IMR-90 (cell line): ENCODE data around the gene YPEL2. TPM values are rescaled to one million over a fixed set of nuclear protein-coding genes. Genes with fewer than 3 reads are reported as not detected.

Experiments used
- ATAC-seq: fragments of 200-7000 bp; cut with Tn5 transposase; 2 replicates; pipeline ENCODE4 v1.9.1; 2020; ENCODE audit warnings: low read depth, mild to moderate bottlenecking, moderate library complexity
- BruUV-seq: library from RNA; stranded (reverse); fragments of 400-500 nt; replicated peaks from 2 replicates; lab custom pipeline; 2021; lab: Mats Ljungman, UMichigan
- CTCF ChIA-PET: fragments of 300-600 bp; formaldehyde crosslinking; extraction: SDS; loops from one replicate; lab custom pipeline; 2021; ENCODE audit warnings: antibody characterized with exemption; lab: Yijun Ruan, JAX
- POLR2A ChIA-PET: fragments of 300-600 bp; sonication (Branson Sonifier 250); formaldehyde crosslinking; loops from one replicate; lab custom pipeline; 2022; ENCODE audit warnings: antibody characterized with exemption; ENCODE audit not compliant: unreplicated experiment; lab: Charles Lee
- DNase-seq: peaks from one replicate; pipeline ENCODE4 v3.0.0; 2013
- H2AFZ ChIP-seq: replicated peaks from 2 replicates; pipeline ENCODE3; 2013; ENCODE audit warnings: low read length, mild to moderate bottlenecking; ENCODE audit not compliant: poor library complexity
- H2AK5ac ChIP-seq: 2 replicates; pipeline ENCODE4 v1.6.1; 2013; ENCODE audit warnings: low read depth, low read length, inconsistent platforms
- H2AK9ac ChIP-seq: replicated peaks from 2 replicates; pipeline ENCODE3; 2013; ENCODE audit warnings: mild to moderate bottlenecking, low read depth, low read length, moderate library complexity; ENCODE audit not compliant: poor library complexity
- H2BK120ac ChIP-seq: 2 replicates; pipeline ENCODE4 v1.6.1; 2013; ENCODE audit warnings: low read depth, low read length, inconsistent platforms
- H2BK15ac ChIP-seq: 3 replicates; pipeline ENCODE4 v1.6.1; 2013; ENCODE audit warnings: low read depth, low read length, inconsistent platforms
- H2BK20ac ChIP-seq: 2 replicates; pipeline ENCODE4 v1.6.1; 2013; ENCODE audit warnings: low read depth, mild to moderate bottlenecking, inconsistent platforms, low read length, moderate library complexity
- H2BK5ac ChIP-seq: 2 replicates; pipeline ENCODE4 v1.6.1; 2013; ENCODE audit warnings: mild to moderate bottlenecking, low read depth, low read length, inconsistent platforms; ENCODE audit not compliant: poor library complexity, severe bottlenecking
- H3K14ac ChIP-seq: replicated peaks from 2 replicates; pipeline ENCODE4 v1.6.1; 2013; ENCODE audit warnings: low read depth, low read length, inconsistent platforms
- H3K18ac ChIP-seq: 2 replicates; pipeline ENCODE4 v1.6.1; 2013; ENCODE audit warnings: low read depth, low read length, control low read depth
- H3K23ac ChIP-seq: 2 replicates; pipeline ENCODE4 v1.6.1; 2013; ENCODE audit warnings: low read depth, low read length, inconsistent platforms
- H3K27ac ChIP-seq: 2 replicates; pipeline ENCODE4 v1.5.1; 2013; ENCODE audit warnings: mild to moderate bottlenecking, control low read depth, low read length; ENCODE audit not compliant: insufficient read depth
- H3K27me3 ChIP-seq: 2 replicates; pipeline ENCODE4 v1.6.1; 2013; ENCODE audit warnings: low read length; ENCODE audit not compliant: control insufficient read depth, insufficient read depth
- H3K36me3 ChIP-seq: 2 replicates; pipeline ENCODE4 v1.6.1; 2013; ENCODE audit warnings: low read length, mixed read lengths; ENCODE audit not compliant: control insufficient read depth, insufficient read depth
- H3K4ac ChIP-seq: 2 replicates; pipeline ENCODE4 v1.6.1; 2013; ENCODE audit warnings: low read depth, low read length, inconsistent platforms
- H3K4me1 ChIP-seq: 2 replicates; pipeline ENCODE4 v1.6.1; 2013; ENCODE audit warnings: low read length, mixed read lengths; ENCODE audit not compliant: control insufficient read depth, insufficient read depth
- H3K4me2 ChIP-seq: 2 replicates; pipeline ENCODE4 v1.6.1; 2013; ENCODE audit warnings: low read depth, mild to moderate bottlenecking, control low read depth, low read length, moderate library complexity
- H3K4me3 ChIP-seq: 2 replicates; pipeline ENCODE4 v1.5.1; 2013; ENCODE audit warnings: low read depth, mild to moderate bottlenecking, control low read depth, low read length, moderate library complexity; ENCODE audit not compliant: insufficient read depth
- H3K56ac ChIP-seq: 2 replicates; pipeline ENCODE4 v1.6.1; 2013; ENCODE audit warnings: low read length, inconsistent platforms; ENCODE audit not compliant: insufficient read depth; ENCODE audit errors: extremely low read depth
- H3K79me1 ChIP-seq, 2 experiments: 2 replicates each; pipeline ENCODE4 v1.6.1; 2013; ENCODE audit warnings: low read length in 2 of 2, inconsistent platforms in 1 of 2, low read depth in 1 of 2
- H3K9ac ChIP-seq: 2 replicates; pipeline ENCODE4 v1.6.1; 2013; ENCODE audit warnings: low read depth, low read length, control low read depth
- H3K9me1 ChIP-seq: 2 replicates; pipeline ENCODE4 v1.6.1; 2013; ENCODE audit warnings: low read length, inconsistent platforms; ENCODE audit not compliant: insufficient read depth
- H3K9me3 ChIP-seq: 2 replicates; pipeline ENCODE4 v1.6.1; 2013; ENCODE audit warnings: low read length; ENCODE audit not compliant: control insufficient read depth, insufficient read depth
- H4K20me1 ChIP-seq: 2 replicates; pipeline ENCODE4 v1.6.1; 2013; ENCODE audit warnings: low read length, inconsistent platforms; ENCODE audit not compliant: insufficient read depth
- H4K5ac ChIP-seq: 2 replicates; pipeline ENCODE4 v1.6.1; 2013; ENCODE audit warnings: mild to moderate bottlenecking, low read depth, low read length, control low read depth
- H4K8ac ChIP-seq, 2 experiments: 2 replicates each; pipeline ENCODE4 v1.6.1; 2013; ENCODE audit warnings: low read depth in 2 of 2, low read length in 2 of 2, control low read depth in 1 of 2, inconsistent platforms in 1 of 2
- H4K91ac ChIP-seq: 2 replicates; pipeline ENCODE4 v1.6.1; 2013; ENCODE audit warnings: low read depth, low read length, inconsistent platforms; ENCODE audit not compliant: insufficient read depth
- BHLHE40 ChIP-seq: fragments of 150-350 bp; IDR thresholded peaks from 2 replicates; pipeline ENCODE4 v1.6.1; 2016; ENCODE audit warnings: mild to moderate bottlenecking, low read depth, low read length
- CEBPB ChIP-seq: IDR thresholded peaks from 2 replicates; pipeline ENCODE4 v1.6.1; 2012; ENCODE audit warnings: low read depth, low read length, improper control_type of control experiment
- CHD1 ChIP-seq: IDR thresholded peaks from 2 replicates; pipeline ENCODE4 v1.6.1; 2012; ENCODE audit warnings: low read depth, low read length, improper control_type of control experiment
- FOS ChIP-seq: fragments of 150-350 bp; IDR thresholded peaks from 2 replicates; pipeline ENCODE4 v1.6.1; 2016; ENCODE audit warnings: low read depth, low read length
- MAFK ChIP-seq: IDR thresholded peaks from 2 replicates; pipeline ENCODE4 v1.6.1; 2012; ENCODE audit warnings: low read depth, low read length, improper control_type of control experiment
- NFE2L2 ChIP-seq: fragments of 150-350 bp; IDR thresholded peaks from 2 replicates; pipeline ENCODE4 v1.6.1; 2016; ENCODE audit warnings: low read depth, mild to moderate bottlenecking, low read length
- POLR2A ChIP-seq: IDR thresholded peaks from 2 replicates; pipeline ENCODE4 v1.6.1; 2012; ENCODE audit warnings: mild to moderate bottlenecking, low read depth, low read length
- RAD21 ChIP-seq: IDR thresholded peaks from 2 replicates; pipeline ENCODE4 v1.6.1; 2012; ENCODE audit warnings: low read length, improper control_type of control experiment
- RCOR1 ChIP-seq: IDR thresholded peaks from 2 replicates; pipeline ENCODE4 v1.6.1; 2012; ENCODE audit warnings: mild to moderate bottlenecking, low read length, improper control_type of control experiment; ENCODE audit not compliant: insufficient replicate concordance
- RFX5 ChIP-seq: IDR thresholded peaks from 2 replicates; pipeline ENCODE4 v1.8.0; 2012; ENCODE audit warnings: low read depth, mild to moderate bottlenecking, low read length, moderate library complexity
- SMC3 ChIP-seq: fragments of 150-350 bp; IDR thresholded peaks from 2 replicates; pipeline ENCODE4 v1.6.1; 2016; ENCODE audit warnings: low read depth, mild to moderate bottlenecking, antibody characterized with exemption, low read length, moderate library complexity
- WGBS, 2 experiments: methylation state at CpG; one replicate each; pipeline versions ENCODE4 v1.1.5 to v1.1.7; 2013; ENCODE audit warnings: missing lambda C conversion rate in 2 of 2; ENCODE audit not compliant: insufficient read length in 1 of 2; ENCODE audit errors: extremely low coverage in 2 of 2; 5-methylcytosine and 5-hydroxymethylcytosine counted together
- dilution Hi-C: fragments of 300-500 bp; cut with HindIII; formaldehyde crosslinking; loops from one replicate; pipeline ENCODE4 v1.14.3; 2018; ENCODE audit warnings: low sequenced_read_pairs; ENCODE audit not compliant: unreplicated experiment
- in situ Hi-C: fragments of 300-500 bp; cut with MboI; formaldehyde crosslinking; loops from 3 replicates; pipeline ENCODE4 v1.14.3; 2019; ENCODE audit warnings: low sequenced_read_pairs, inconsistent platforms, mixed read lengths
- intact Hi-C: fragments of 100-400 bp; cut with micrococcal nuclease; formaldehyde crosslinking; loops from 2 replicates; pipeline ENCODE4 v1.10.0; 2022
- polyA plus RNA-seq, 3 experiments: library from polyadenylated mRNA; depleted of rRNA; stranded (reverse); fragments of >200 nt; gene quantifications; 2 replicates each; pipeline ENCODE4 v1.2.3, GENCODE V29; 2012; ENCODE audit warnings: low replicate concordance in 1 of 3
- total RNA-seq: library from RNA; depleted of rRNA; stranded (reverse); fragments of >200 nt; gene quantifications from 2 replicates; pipeline ENCODE4 v1.2.3, GENCODE V29; 2012
- TF ChIP-seq, protein P1 (sequence below): fragments of 150-350 bp; IDR thresholded peaks from 2 replicates; pipeline ENCODE4 v1.6.1; 2017; ENCODE audit warnings: mild to moderate bottlenecking, antibody characterized with exemption, low read length, low read depth
- TF ChIP-seq, protein P2 (sequence below): fragments of 150-350 bp; IDR thresholded peaks from 2 replicates; pipeline ENCODE4 v1.6.1; 2016; ENCODE audit warnings: low read depth, mild to moderate bottlenecking, low read length, moderate library complexity, borderline replicate concordance
- TF ChIP-seq, protein P3 (sequence below): conservative IDR thresholded peaks from 2 replicates; pipeline ENCODE4 v1.5.1; 2012; ENCODE audit warnings: mild to moderate bottlenecking, low read depth, low read length, improper control_type of control experiment

YPEL2 gene
- total and polyA plus RNA-seq, 2 of the 4 experiments (the other 2 are of a cell fraction), result 2.3 to 3.4 TPM

DNA sequence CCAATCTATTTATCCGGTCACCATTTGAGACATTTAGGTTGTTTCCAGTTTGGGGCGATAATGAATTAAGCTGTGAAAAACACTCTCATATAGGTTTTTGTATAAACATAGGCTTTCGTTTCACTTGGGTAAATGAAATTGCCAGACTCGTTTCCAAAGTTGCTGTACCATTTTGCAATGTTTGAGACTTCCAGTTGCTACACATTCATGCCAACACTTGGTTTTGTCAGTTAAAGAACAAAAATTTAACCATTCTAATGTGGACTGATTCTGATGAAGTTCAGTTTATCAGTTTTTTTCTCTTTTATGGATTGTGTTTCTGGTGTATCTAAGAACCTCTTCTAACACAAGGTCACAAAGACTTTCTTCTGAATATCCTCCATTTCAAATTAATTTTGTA is 52.4 kb downstream of the YPEL2 start:
- no peak overlapping the region for H2BK5ac ChIP-seq
- H3K9me1 ChIP-seq, result peaks cover 3% of the 10 kb centered on the region; the same call in 1 of the 2 replicates
- BruUV-seq, result no TSS peak
- H3K79me1 ChIP-seq, result no peaks in the 10 kb centered on the region
- ChIA-PET POLR2A (no interaction called here), CTCF (no interaction called here)
- H4K5ac ChIP-seq, result no peak overlapping the region
- DNase-seq (no peak), ATAC-seq (no peak)
- no peaks in the 10 kb centered on the region for H3K9me3 ChIP-seq
- no peak overlapping the region for H3K4me2 ChIP-seq
- no peak overlapping the region for H2AK5ac ChIP-seq
- no peak overlapping the region for H3K4me3 ChIP-seq
- intact Hi-C loops, result no loop called here
- H3K14ac ChIP-seq, result no peak overlapping the region
- no peak overlapping the region for H3K9ac ChIP-seq
- H4K91ac ChIP-seq, result no peak overlapping the region
- no peak overlapping the region for H2AFZ ChIP-seq
- dilution Hi-C loops, result no loop called here
- in situ Hi-C loops, result no loop called here
- H3K18ac ChIP-seq, result no peak overlapping the region
- H3K4ac ChIP-seq, result no peak overlapping the region
- no peak overlapping the region for H3K23ac ChIP-seq
- no peak overlapping the region for H2BK120ac ChIP-seq
- no peak overlapping the region for H3K27ac ChIP-seq
- H4K20me1 ChIP-seq, result no peaks in the 10 kb centered on the region; the same call in 1 of the 2 replicates
- no peaks in the 10 kb centered on the region for H3K27me3 ChIP-seq
- no peaks in the 10 kb centered on the region for H3K36me3 ChIP-seq
- H3K56ac ChIP-seq, result no peak overlapping the region
- TF ChIP-seq FOS (no peak), RAD21 (no peak), NFE2L2 (no peak), RFX5 (no peak), CHD1 (no peak), RCOR1 (no peak), CEBPB (no peak), BHLHE40 (no peak), MAFK (no peak), SMC3 (no peak), POLR2A (no peak)
- TF ChIP-seq, protein P1, sequence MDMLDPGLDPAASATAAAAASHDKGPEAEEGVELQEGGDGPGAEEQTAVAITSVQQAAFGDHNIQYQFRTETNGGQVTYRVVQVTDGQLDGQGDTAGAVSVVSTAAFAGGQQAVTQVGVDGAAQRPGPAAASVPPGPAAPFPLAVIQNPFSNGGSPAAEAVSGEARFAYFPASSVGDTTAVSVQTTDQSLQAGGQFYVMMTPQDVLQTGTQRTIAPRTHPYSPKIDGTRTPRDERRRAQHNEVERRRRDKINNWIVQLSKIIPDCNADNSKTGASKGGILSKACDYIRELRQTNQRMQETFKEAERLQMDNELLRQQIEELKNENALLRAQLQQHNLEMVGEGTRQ, result no peak
- TF ChIP-seq, protein P2, sequence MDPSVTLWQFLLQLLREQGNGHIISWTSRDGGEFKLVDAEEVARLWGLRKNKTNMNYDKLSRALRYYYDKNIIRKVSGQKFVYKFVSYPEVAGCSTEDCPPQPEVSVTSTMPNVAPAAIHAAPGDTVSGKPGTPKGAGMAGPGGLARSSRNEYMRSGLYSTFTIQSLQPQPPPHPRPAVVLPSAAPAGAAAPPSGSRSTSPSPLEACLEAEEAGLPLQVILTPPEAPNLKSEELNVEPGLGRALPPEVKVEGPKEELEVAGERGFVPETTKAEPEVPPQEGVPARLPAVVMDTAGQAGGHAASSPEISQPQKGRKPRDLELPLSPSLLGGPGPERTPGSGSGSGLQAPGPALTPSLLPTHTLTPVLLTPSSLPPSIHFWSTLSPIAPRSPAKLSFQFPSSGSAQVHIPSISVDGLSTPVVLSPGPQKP, result no peak
- TF ChIP-seq, protein P3, sequence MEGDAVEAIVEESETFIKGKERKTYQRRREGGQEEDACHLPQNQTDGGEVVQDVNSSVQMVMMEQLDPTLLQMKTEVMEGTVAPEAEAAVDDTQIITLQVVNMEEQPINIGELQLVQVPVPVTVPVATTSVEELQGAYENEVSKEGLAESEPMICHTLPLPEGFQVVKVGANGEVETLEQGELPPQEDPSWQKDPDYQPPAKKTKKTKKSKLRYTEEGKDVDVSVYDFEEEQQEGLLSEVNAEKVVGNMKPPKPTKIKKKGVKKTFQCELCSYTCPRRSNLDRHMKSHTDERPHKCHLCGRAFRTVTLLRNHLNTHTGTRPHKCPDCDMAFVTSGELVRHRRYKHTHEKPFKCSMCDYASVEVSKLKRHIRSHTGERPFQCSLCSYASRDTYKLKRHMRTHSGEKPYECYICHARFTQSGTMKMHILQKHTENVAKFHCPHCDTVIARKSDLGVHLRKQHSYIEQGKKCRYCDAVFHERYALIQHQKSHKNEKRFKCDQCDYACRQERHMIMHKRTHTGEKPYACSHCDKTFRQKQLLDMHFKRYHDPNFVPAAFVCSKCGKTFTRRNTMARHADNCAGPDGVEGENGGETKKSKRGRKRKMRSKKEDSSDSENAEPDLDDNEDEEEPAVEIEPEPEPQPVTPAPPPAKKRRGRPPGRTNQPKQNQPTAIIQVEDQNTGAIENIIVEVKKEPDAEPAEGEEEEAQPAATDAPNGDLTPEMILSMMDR, result no peak
- H2AK9ac ChIP-seq, result no peak overlapping the region
- H4K8ac ChIP-seq, result no peak overlapping the region
- no peaks in the 10 kb centered on the region; the same call in 1 of the 2 replicates for H3K4me1 ChIP-seq
- WGBS, 2 experiments, result no CpG with 5 or more reads among the region's 4 CpGs
- no peak overlapping the region for H2BK15ac ChIP-seq
- no peak overlapping the region for H2BK20ac ChIP-seq
